Muscle layer of duodenum (tissue), 2 donors: ENCODE measurements around the gene CPLX3.
A peak's percentile ranks its signal among the peaks of the same experiment; 100 is the strongest.

ENCODE experiments used
- H3K27ac ChIP-seq: one replicate; pipeline ENCODE4 v1.7.0; 2013; ENCODE audit warnings: mild to moderate bottlenecking, low read length
- H3K27me3 ChIP-seq: one replicate; pipeline ENCODE4 v1.7.0; 2013; ENCODE audit warnings: low read depth, mild to moderate bottlenecking, control low read depth, low read length
- H3K36me3 ChIP-seq, 2 donors: one replicate each; pipeline ENCODE4 v1.7.0; 2013; ENCODE audit warnings: low read length in 2 of 2, control low read depth in 1 of 2, mild to moderate bottlenecking in 1 of 2; ENCODE audit not compliant: insufficient read depth in 2 of 2, control insufficient read depth in 1 of 2
- H3K4me1 ChIP-seq, 2 donors: one replicate each; pipeline ENCODE4 v1.7.0; 2013; ENCODE audit warnings: low read length in 2 of 2, mild to moderate bottlenecking in 2 of 2, control low read depth in 1 of 2, moderate library complexity in 1 of 2; ENCODE audit not compliant: insufficient read depth in 2 of 2, control insufficient read depth in 1 of 2
- H3K4me3 ChIP-seq, 2 donors: one replicate each; pipeline ENCODE4 v1.7.0; 2013; ENCODE audit warnings: low read length in 2 of 2, low read depth in 1 of 2, mild to moderate bottlenecking in 1 of 2
- H3K9me3 ChIP-seq, 2 donors: one replicate each; pipeline ENCODE4 v1.7.0; 2013; ENCODE audit warnings: low read length in 2 of 2, control low read depth in 1 of 2, mild to moderate bottlenecking in 1 of 2; ENCODE audit not compliant: control insufficient read depth in 1 of 2
- donor health status: healthy.

Gene CPLX3

DNA sequence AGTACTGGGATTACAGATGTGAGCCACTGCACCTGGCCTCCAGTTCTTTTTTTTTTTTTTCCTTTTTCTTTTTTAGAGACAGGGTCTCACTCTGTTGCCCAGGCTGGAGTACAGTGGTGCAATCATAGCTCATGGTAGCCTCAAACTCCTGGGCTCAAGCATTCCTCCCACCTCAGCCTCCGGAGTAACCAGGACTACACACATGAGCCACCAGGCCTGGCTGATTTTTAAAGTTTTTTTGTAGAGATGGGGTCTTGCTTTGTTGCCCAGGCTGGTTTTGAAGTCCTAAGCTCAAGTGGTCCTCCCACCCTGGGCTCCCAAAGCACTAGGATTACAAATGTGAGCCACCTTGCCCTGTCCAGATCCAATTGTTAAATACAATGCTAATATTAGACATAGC lies 30.1 kb downstream of the CPLX3 start:
- Histone ChIP-seq H3K27me3 (no peaks in the 10 kb centered on the region), H3K27ac (no peak overlapping the region), H3K9me3 (no peaks in the 10 kb centered on the region), H3K36me3 (peaks cover 23 to 28% of the 10 kb centered on the region in 2 donors), H3K4me3 (no peak overlapping the region), H3K4me1 (peaks cover 5 to 27% of the 10 kb centered on the region in 2 donors)

DNA sequence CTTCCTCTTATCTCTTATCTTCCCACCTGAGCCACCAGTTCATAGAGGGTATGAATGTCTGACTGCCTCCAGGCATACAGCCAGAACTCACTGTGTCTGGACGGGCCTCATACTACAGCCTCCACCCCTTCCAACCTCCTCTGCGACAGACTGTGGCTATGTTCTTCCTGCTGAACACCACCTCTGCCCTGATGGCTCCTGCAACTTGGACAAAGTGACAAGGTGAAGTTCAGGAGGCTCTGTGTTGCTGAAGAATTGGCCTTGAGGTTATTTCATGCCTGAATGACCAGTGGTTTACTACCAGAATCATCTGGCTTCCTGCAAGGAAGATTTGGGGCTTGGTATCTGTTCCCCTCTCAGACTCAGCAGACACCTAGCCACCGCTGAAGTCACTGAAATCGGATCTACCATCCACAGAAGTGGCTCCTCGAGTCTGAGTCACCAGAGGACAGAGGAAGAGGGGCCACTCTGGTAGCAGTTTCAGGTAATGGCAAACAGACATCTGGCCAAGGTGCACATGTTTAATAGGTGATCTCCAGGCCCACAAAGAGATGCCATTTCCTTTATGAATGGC lies 30.7 kb downstream of the CPLX3 start:
- no peak overlapping the region for H3K4me3 ChIP-seq
- peaks cover 17 to 22% of the 10 kb centered on the region in 2 donors for H3K36me3 ChIP-seq
- H3K9me3 ChIP-seq: no peaks in the 10 kb centered on the region
- no peak overlapping the region for H3K27ac ChIP-seq
- no peaks in the 10 kb centered on the region for H3K27me3 ChIP-seq
- peaks cover 5 to 27% of the 10 kb centered on the region in 2 donors for H3K4me1 ChIP-seq

DNA sequence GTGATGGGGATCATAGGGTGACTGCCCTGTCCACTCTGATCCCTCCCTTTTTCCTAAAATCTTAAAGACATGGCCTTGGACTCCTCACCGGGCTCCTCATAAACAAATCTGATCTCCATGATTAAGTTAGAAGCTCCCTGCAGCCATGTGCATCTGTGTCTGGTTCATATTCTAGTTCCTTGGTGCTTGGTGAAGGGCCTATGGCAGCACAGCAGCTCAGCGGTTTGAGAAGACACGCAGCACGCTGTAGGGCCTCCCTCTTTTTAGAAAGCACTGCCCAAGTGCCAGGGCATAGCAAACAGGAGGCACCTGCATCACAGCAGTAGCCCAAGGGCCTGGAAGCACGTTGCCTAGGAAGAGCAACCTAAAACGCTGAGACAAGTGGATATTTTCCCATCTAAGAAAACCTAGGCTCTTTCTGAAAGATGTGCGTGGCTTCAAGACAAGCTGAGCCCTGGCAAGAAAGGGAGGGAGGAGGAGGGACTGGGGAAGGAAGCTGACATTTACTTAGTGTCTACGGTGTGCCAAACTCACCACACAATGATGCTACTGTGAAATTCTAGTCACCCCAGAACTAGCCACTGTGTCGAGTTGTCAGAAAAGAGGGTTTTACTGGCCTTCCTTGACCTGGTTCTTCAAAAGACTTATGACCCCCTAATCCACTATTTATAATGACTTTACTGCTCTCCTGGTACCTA lies 31.4 kb downstream of the CPLX3 start:
- Histone ChIP-seq H3K27me3 (no peaks in the 10 kb centered on the region), H3K36me3 (peaks cover 10 to 15% of the 10 kb centered on the region in 2 donors), H3K4me1 (peaks cover 5 to 27% of the 10 kb centered on the region in 2 donors), H3K4me3 (no peak overlapping the region), H3K27ac (no peak overlapping the region), H3K9me3 (no peaks in the 10 kb centered on the region)

DNA sequence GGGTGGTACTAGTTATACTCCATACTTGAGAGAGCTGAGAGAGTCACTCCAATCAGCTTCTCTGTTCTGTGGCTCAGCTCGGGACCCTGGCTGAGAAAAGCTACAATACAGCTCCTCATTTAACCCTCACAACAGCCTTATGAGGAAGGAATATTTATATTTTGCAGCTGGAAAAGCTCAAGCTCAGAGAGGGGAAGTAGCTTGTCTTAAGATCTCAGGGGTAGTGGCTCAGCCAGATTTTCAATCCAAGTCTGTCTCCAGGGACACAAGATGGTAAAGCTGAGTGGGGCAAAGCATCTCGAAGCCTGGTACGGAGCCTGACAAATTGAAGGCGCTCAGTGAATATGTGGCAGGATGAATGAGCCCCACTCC lies 31.9 kb downstream of the CPLX3 start:
- Histone ChIP-seq H3K9me3 (no peaks in the 10 kb centered on the region), H3K4me1 (peaks cover 5 to 27% of the 10 kb centered on the region in 2 donors), H3K4me3 (no peak overlapping the region), H3K27me3 (no peaks in the 10 kb centered on the region), H3K36me3 (peaks cover 5 to 10% of the 10 kb centered on the region in 2 donors), H3K27ac (no peak overlapping the region)

DNA sequence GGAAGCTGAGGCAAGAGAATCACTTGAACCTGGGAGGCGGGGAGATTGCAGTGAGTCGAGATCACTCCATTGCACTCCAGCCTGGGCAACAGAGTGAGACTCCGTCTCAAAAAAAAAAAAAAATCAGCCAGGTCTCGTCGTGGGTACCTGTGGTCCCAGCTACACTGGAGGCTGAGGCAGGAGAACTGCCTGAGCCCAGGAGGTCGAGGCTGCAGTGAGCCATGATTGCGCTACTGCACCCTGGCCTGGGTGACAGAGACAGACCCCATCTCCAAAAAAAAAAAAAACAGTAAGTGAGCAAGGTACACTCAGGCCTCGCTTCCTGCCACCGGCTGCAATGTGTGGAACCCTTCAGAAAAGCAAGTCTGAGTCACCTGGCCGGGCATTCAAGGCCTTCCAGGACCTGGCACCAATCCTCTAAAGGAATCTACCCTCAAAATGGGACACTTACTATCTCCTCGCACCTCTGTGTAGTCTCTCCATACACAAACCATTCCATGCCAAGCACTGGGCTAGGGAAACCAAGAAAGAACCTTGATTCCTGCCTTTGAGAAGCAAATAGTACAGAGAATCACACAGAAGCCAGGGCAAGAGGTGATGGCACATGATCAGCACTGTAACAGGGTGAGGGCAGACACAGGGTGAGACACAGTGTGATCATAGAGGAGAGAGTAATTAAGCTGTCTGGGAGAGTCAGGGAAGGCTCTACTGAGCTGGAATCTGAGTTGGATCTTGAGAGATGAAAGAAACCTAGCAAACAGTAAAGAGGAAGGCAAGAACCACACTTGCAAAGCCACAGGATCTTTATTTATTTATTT lies 37.0 kb downstream of the CPLX3 start:
- H3K9me3 ChIP-seq: no peaks in the 10 kb centered on the region
- H3K36me3 ChIP-seq: no peaks in the 10 kb centered on the region
- peaks cover 10 to 19% of the 10 kb centered on the region in 2 donors for H3K4me1 ChIP-seq
- no peak overlapping the region for H3K4me3 ChIP-seq
- peak overlapping the region; percentile 62 for H3K27ac ChIP-seq
- no peaks in the 10 kb centered on the region for H3K27me3 ChIP-seq

DNA sequence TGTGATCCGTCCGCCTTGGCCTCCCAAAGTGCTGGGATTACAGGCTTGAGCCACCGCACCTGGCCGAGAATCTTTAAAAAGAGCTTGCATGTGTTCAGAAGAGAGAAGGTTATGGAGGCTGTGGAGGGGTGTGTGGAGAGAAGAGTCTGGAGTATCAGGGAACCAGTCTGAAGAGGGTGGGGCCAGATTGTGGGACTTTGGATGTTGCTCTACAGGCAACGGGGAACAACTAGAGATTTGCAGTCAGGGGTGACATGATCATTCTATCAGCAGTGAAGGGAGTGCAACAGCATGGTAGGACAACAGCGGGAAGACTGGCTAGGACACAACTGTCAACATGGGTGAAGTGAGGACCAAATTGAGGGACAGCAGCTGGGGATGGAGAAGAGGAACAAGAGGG lies 37.9 kb downstream of the CPLX3 start:
- Histone ChIP-seq H3K27me3 (no peaks in the 10 kb centered on the region), H3K4me3 (no peak overlapping the region), H3K27ac (no peak overlapping the region), H3K9me3 (no peaks in the 10 kb centered on the region), H3K4me1 (peaks cover 11 to 19% of the 10 kb centered on the region in 2 donors), H3K36me3 (peaks cover 0 to under 1% of the 10 kb centered on the region in 2 donors)

DNA sequence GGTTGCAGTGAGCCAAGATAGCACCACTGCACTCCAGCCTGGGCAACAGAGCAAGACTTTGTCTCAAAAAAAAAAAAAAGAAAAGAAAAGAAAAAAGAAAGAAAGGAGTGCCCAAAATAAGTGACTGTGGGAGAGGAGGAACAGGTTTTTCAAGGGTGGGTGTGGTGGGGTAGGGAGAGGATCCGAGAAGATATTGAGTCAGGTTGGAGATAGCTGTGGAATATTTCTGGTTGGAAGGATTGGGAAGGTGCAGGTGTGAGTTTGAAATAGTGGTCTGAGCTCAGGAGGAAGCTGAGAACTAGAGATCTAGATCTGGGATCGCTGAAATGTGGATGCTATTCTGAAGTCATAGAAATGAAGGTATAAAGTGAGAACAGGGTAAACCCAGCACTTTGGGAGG lies 38.9 kb downstream of the CPLX3 start:
- H3K9me3 ChIP-seq: no peaks in the 10 kb centered on the region
- no peak overlapping the region for H3K27ac ChIP-seq
- peaks cover 21 to 26% of the 10 kb centered on the region in 2 donors for H3K4me1 ChIP-seq
- no peaks in the 10 kb centered on the region for H3K27me3 ChIP-seq
- H3K36me3 ChIP-seq: peaks cover 0 to 6% of the 10 kb centered on the region in 2 donors
- H3K4me3 ChIP-seq: no peak overlapping the region

DNA sequence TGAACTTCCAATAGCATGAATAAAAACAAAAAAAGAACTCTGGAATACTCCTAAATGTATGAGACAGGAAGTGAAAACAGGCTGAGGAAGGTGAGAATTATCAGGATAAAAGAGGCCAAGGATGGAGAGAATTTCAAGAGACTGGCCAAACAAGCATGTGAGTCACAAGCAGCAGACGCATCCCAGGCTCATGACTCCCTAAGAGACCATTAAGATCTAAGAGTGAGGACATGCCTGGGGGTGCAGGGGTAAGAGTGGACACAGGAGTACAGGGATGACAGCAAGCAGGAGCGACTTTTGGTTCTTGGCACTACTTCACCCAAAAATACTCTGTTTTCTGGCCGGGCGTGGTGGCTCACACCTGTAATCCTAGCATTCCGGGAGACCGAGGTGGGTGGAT lies 39.7 kb downstream of the CPLX3 start:
- H3K9me3 ChIP-seq: no peaks in the 10 kb centered on the region
- peaks cover 29 to 34% of the 10 kb centered on the region in 2 donors for H3K4me1 ChIP-seq
- H3K27ac ChIP-seq: no peak overlapping the region
- H3K4me3 ChIP-seq: no peak overlapping the region
- H3K36me3 ChIP-seq: peaks cover 0 to 6% of the 10 kb centered on the region in 2 donors
- no peaks in the 10 kb centered on the region for H3K27me3 ChIP-seq

DNA sequence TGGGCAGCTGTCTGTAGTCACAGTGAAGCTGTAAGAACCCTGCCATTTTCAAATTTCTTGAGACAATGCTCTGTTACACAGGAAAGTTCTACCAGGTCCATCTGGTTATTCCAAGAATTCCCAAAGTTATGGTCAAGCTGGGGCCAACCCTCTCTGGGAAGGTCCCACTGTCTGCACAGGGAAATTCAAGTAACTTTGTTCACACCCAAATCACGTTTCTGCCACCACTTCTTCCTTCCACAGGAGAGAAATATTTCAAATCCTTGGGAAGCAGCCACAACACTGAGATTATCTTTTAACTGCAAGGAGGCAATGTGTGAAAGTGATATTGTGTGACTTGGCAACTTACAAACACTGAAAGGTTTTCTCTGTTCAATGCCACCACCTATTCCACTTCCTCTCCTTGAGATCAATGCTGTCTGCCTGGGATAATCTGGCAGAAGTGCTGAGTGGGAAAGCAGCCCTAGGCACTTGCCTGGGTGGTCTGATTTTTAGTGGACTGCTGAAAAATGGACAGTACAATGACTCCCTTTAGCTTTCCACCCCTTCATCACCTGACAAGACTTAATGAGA lies 41.1 kb downstream of the CPLX3 start:
- peaks cover 0 to 6% of the 10 kb centered on the region in 2 donors for H3K36me3 ChIP-seq
- H3K4me3 ChIP-seq: no peak overlapping the region
- no peaks in the 10 kb centered on the region for H3K9me3 ChIP-seq
- no peaks in the 10 kb centered on the region for H3K27me3 ChIP-seq
- peaks cover 29 to 48% of the 10 kb centered on the region in 2 donors for H3K4me1 ChIP-seq
- H3K27ac ChIP-seq: peak overlapping the region; percentile 88

DNA sequence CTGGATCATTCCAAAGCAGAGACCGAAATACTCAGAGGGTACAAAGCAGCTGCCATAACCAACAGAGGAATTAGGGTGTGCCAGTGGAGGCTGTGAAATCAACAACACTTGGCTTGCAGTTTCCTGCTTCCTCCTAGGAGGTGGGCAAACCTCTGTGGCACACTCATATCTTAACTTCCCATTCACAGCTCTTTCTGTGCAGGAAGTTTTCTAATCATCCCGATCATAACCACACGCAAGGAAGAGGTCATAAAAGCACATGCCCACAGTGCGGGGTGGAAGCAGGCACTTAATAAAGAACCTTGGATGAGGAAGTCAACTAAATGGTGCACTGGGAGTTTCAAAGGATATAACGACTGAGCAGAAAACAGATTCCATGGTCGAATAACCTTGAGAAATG lies 41.6 kb downstream of the CPLX3 start:
- Histone ChIP-seq H3K9me3 (no peaks in the 10 kb centered on the region), H3K36me3 (peaks cover 0 to 6% of the 10 kb centered on the region in 2 donors), H3K27ac (peak overlapping the region; percentile 88)

DNA sequence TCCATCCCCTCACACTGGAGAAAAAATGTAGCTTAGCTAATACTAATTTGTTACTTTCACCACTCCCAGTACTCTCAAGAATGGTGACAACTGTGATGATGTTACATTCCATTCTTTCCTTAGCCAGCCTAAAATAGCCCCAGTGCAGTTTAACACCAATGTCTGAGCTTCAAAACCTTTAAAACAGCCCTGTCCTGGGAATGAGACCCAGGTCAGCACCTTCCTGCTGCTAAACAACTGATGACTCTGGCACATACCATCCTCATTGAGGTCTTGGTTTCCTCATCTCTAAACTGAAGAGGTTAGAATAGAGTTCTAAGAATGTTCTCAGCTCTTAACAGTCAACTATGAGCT lies 42.9 kb downstream of the CPLX3 start:
- H3K4me1 ChIP-seq: peaks cover 29 to 52% of the 10 kb centered on the region in 2 donors
- H3K27ac ChIP-seq: peak overlapping the region; percentile 88

More for the DNA sequence above, 41.6 kb downstream of the CPLX3 start:
- Histone ChIP-seq H3K27me3 (no peaks in the 10 kb centered on the region), H3K4me1 (peaks cover 29 to 48% of the 10 kb centered on the region in 2 donors), H3K4me3 (no peak overlapping the region)

More for the DNA sequence above, 42.9 kb downstream of the CPLX3 start:
- Histone ChIP-seq H3K9me3 (no peaks in the 10 kb centered on the region), H3K27me3 (no peaks in the 10 kb centered on the region), H3K36me3 (peaks cover 0 to 6% of the 10 kb centered on the region in 2 donors), H3K4me3 (peak overlapping the region in 1 of 2 donors; percentile 50)
